Germinal center (tissue), 1 donor: ENCODE data around the gene PIANP.

Source experiments
- DNase-seq: peaks from one replicate; pipeline ENCODE4 v3.0.0; 2012; ENCODE audit warnings: mixed read lengths, low spot score

The PIANP gene

GRCh38 chr12:6703631-6704030 is 3.0 kb upstream of the PIANP start:
- no peak for DNase-seq

DNA sequence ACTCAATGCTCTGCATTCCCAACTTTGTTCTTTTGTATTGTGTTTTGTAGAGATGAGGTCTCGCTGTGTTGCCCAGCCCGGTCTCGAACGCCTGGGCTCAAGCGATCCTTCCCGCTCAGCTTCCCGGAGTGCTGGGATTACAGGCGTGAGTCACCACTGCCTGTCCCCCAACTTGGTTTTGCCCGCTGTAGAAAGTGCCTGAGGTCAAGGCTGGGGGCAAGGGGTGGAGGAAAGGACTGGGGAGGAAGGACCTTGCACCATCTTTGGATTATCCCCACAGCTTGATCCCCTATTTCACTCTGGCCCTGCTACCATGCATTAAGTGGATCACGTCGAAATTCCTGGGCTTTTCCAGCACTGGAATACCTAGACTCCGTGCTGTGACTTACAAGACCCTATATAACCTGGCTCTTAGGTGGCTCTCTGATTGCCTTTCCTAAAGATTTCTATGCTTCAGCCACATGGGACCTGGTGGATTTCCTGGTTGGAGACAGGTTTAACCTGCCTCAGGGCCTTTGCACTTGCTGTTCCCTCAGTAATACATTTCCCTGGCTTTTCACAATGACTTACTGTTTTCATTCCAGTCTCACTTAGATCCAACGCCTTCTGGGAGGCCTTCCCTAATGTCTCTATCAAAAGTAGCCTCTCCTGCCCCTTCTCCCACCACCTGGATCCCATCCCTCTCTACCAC is 608 bp upstream of the PIANP start:
- DNase-seq, result no peak

- no peak for DNase-seq
Measured at GRCh38 chr12:6699989-6700645, 498 bp downstream of the PIANP start.

GRCh38 chr12:6699259-6699988 is 1.2 kb downstream of the PIANP start:
- no peak for DNase-seq

DNA sequence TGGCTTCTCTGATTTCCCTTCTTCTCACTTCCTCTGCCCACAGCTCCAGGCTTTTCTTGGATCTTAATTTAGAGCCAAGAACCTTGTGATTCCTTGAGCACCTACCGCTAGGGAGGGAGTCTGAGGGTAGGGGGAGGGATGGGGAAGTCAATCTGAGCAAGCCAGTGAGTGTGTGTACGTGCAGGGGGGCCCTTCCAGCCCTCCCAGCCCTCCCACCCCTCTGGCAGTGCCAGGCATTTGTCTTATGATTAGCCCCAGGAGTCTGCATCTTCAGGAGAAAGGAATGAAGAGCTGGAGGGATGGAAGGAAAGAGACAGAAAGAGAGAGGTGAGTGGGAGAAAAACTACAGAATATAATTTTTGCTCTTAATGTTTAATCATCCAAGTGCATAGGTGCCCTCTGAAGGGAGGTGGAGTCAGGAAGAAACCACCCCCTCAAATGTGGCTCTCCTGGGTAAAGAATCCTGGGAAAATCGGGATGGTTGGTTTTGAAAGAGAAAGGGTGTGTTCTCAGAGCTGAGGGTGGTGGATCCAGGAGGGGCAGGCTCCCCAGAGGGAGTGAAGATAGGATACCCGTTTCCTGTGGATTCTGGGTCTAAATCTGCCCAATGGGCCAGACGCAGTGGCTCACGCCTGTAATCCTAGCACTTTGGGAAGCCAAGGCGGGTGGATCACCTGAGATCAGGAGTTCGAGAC is 2.1 kb downstream of the PIANP start:
- no peak for DNase-seq

DNA sequence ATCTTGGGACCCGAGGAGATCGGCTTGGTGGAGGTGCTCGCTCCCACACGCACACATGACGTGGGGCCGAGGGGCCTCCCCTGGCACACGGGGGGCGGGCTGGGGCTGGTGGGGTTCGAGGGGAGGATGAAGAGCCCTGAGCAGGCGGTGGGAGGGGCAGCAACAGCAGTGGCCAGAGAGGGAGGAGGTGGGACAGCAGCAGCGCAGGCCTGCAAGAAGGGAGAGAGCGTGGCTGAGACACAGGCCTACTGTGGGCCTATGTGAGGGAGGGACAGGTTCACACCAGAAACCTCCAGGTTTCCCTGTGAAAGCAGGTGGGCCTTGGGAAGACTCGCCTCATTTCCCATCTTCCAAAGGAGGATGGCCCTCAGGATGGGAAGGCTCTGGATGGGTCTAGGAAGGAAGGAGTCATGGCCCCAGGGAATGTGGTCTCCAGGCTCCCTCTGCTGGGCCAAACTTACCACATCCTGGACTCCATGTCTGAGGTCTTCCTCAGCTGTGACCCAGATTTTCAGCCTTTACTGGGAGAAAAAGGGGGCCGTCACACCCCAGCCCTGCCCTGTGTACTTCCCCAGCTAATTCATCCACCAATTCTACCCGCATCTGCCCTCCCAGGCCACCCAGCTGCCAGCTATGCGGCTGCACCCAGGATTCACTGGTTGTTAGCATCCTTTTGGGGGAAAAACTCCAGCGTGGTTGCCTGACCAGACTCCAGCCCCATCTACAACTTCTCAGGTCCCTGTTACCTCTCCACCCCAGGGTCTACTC is 2.8 kb downstream of the PIANP start:
- DNase-seq, result no peak

- peak; percentile 79 for DNase-seq
Measured at GRCh38 chr12:6696690-6697583, 3.7 kb downstream of the PIANP start.

DNA sequence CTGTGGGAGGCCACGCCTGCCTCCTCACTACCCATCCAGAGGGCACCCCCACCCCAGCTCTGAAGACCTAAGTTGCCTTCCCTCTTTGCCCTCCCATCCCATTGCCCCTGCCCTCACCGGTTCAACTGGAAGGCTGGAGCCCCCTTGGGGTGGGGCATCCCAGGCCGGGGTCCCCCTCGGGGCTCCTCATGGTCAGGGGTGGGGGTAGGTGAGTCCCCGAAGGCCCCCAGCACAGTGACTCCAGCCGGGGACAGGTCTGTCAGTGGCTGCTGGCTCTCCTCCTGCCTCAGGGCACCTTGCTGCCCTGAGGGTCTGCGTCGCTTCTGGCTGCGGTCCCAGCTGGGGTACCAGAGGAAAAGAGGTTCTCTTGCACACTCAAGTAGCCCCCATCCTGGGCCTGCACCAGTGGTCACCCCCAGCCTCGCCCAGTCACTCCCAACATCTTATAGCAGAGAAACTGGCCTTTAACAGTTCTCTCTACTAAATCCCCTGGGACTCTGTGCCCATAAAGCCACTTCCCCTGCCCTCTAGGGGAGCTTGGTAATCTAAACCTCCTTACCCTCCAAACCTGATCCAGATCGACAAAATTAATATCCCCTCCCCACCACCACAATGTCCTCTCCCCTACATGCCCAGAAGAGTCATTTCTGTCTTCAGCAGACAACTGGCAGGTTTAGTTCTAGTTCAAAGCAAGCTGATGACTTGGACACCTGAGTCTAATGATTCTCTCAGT is 5.1 kb downstream of the PIANP start:
- no peak for DNase-seq

- no peak for DNase-seq
Measured at GRCh38 chr12:6694701-6695100, 5.9 kb downstream of the PIANP start.

- no peak for DNase-seq
Measured at GRCh38 chr12:6693832-6694355, 6.7 kb downstream of the PIANP start.

DNA sequence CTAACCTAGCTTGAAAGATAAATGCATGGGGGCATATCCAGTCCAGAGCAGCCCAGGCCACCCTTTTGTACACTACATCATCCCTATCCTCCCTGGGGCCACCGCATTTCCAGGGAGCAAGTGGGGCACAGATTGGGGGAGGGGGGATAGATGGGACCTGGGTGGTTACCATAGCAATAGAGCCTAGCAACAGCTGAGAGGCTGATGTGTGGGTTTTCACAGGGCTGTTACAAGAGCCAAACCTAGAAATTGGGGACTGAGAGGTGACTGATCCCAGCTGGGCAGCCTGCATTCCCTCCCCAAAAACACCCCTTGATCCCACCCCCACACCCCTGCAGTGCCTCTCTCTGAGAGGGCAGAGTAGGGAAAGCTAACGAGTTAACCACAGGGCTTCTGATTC is 7.7 kb downstream of the PIANP start:
- no peak for DNase-seq

DNA sequence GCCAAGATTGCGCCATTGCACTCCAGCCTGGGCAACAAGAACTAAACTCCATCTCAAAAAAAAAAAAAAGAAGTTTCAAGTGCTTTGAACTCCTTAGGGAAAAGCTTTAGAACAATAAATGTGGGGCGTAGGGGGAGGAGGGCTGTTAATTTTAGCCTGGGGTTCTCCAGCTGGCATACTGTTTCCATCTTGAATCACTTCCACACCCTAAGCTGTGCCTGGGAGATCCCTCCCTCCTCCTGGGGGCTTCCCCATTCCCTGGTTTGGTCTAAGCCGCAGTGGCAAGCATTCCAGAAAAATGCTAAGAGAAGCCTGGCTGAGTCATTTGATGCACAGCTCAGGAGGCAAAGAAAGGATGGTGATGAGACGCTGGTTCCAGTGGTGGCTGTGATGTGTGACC is 9.1 kb downstream of the PIANP start:
- no peak for DNase-seq

DNA sequence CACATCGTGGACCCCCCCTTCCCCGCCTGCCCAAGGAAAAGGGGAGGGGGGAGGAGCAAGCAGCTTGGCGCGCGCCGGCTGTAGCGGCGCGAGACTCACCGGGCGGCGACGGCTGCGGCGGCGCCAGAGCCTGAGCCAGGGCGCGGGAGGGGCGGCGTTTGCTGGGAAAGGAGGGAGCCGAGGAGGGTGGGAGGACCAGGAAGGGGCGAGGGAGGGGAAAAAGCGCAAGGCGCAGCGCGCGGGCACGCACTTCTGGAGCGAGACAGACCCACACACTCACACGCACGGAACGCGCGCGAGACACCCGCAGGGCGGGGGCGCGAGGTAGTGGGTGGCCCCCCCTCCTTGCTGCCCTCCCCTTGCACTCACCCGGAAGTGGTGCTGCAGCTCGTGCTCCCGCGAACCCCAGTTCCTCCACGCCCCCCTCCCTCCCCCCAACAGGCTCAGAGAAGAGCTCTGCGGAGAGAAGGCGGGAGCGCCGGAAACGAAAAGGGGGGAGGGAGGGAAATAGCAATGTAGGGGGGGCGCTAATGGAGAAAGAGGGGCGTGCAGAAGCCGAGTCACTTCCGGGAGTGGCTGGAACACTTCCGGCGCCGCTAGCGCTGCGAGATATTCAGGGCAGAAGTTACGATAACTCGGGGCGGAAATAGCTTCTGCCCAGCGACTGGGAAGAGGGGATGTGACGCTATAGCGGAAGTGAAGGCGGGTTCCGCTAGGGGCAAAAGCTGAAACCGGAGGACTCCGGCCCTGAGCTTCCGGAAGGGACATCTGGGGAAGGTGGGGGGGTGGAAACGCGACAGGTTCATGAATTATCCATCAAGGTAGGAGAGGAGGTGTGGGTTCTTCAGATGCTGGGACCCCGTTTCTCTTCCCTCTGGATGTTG is 11.4 kb downstream of the PIANP start, which contains the start of gene ZNF384:
TSS of gene ZNF384 (minus strand) at position 377 of the 884 bp plus-strand sequence. CDS start 9,855 bp downstream, outside the sequence.
- peak; percentile 93 for DNase-seq

GRCh38 chr12:6688543-6688998 is 12.0 kb downstream of the PIANP start:
- DNase-seq, result peak; percentile 42

DNA sequence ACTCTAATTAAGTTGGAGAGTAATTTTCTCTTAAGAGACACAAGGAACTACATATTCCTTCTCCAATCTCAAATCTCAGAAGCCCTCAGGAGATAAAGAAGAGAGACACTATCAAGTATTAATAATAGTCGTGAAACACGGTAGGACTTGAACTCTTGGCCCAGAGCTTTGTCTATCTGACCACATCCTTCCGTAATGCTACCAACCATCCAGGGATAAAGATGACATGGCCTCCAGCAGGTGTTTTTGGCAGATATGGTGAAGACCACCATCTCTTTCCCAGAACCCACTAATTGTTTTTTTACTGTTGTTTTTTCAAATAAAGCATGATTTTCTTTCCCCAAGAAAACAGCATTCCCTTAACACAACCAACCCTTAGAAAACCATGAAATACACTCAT is 14.8 kb downstream of the PIANP start:
- DNase-seq, result no peak

DNA sequence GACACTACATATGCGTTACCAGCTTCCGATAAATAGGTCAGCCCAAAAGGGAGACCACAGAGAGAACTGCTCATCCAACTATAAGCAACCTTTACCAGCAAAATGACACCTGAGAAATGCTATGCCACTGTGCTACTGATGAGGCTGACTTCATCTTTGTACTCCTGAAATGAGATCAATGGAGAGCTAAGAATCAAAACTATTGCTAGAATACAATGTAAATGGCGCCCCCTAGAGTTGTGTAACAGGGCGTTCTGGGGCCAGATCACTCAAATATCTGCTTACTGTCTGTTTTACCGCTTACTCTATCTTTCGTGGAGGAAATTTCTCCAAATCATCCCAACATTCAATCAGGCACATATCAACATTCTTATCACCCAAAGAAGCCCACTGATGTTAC is 16.0 kb downstream of the PIANP start:
- DNase-seq, result peak; percentile 27

GRCh38 chr12:6676962-6677361 is 23.7 kb downstream of the PIANP start:
- no peak for DNase-seq

GRCh38 chr12:6672143-6672542 is 28.5 kb downstream of the PIANP start:
- DNase-seq, result no peak
